HEK293 (cell line): ENCODE data around the gene MAML2.

Experiments used
- AEBP2 ChIP-seq: fragments of 450-650 bp; formaldehyde crosslinking; IDR thresholded peaks from 2 replicates; pipeline ENCODE4 v1.5.1; 2016; ENCODE audit warnings: missing biosample characterization, missing genetic modification characterization, borderline replicate concordance
- CTCF ChIP-seq: fragments of 450-650 bp; formaldehyde crosslinking; IDR thresholded peaks from 2 replicates; pipeline ENCODE4 v1.5.1; 2016; ENCODE audit warnings: missing biosample characterization, missing genetic modification characterization
- PRDM4 ChIP-seq: fragments of 450-650 bp; formaldehyde crosslinking; IDR thresholded peaks from 2 replicates; pipeline ENCODE4 v1.5.1; 2017; ENCODE audit warnings: missing biosample characterization, missing genetic modification characterization
- ZFP3 ChIP-seq: fragments of 450-650 bp; formaldehyde crosslinking; IDR thresholded peaks from 2 replicates; pipeline ENCODE4 v1.5.1; 2016; ENCODE audit warnings: low read depth, missing biosample characterization, missing genetic modification characterization
- ZNF701 ChIP-seq: fragments of 450-650 bp; formaldehyde crosslinking; IDR thresholded peaks from 2 replicates; pipeline ENCODE4 v1.5.1; 2016; ENCODE audit warnings: missing biosample characterization, missing genetic modification characterization
- TF ChIP-seq, protein P1 (sequence below): fragments of 450-650 bp; formaldehyde crosslinking; IDR thresholded peaks from 2 replicates; pipeline ENCODE4 v1.5.1; 2016; ENCODE audit warnings: missing biosample characterization, missing genetic modification characterization
- TF ChIP-seq, protein P2 (sequence below): fragments of 450-650 bp; IDR thresholded peaks from 2 replicates; pipeline ENCODE4 v1.5.1; 2018; ENCODE audit warnings: missing biosample characterization, mild to moderate bottlenecking, missing genetic modification characterization

GRCh38 chr11:96097844-96098421 is 245.1 kb downstream of the MAML2 start:
- no peak for TF ChIP-seq ZNF701 (tag by site-specific recombination)
- no peak for TF ChIP-seq ZFP3
- TF ChIP-seq, protein P1, sequence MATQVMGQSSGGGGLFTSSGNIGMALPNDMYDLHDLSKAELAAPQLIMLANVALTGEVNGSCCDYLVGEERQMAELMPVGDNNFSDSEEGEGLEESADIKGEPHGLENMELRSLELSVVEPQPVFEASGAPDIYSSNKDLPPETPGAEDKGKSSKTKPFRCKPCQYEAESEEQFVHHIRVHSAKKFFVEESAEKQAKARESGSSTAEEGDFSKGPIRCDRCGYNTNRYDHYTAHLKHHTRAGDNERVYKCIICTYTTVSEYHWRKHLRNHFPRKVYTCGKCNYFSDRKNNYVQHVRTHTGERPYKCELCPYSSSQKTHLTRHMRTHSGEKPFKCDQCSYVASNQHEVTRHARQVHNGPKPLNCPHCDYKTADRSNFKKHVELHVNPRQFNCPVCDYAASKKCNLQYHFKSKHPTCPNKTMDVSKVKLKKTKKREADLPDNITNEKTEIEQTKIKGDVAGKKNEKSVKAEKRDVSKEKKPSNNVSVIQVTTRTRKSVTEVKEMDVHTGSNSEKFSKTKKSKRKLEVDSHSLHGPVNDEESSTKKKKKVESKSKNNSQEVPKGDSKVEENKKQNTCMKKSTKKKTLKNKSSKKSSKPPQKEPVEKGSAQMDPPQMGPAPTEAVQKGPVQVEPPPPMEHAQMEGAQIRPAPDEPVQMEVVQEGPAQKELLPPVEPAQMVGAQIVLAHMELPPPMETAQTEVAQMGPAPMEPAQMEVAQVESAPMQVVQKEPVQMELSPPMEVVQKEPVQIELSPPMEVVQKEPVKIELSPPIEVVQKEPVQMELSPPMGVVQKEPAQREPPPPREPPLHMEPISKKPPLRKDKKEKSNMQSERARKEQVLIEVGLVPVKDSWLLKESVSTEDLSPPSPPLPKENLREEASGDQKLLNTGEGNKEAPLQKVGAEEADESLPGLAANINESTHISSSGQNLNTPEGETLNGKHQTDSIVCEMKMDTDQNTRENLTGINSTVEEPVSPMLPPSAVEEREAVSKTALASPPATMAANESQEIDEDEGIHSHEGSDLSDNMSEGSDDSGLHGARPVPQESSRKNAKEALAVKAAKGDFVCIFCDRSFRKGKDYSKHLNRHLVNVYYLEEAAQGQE (tag by site-specific recombination): no peak
- TF ChIP-seq, protein P2, sequence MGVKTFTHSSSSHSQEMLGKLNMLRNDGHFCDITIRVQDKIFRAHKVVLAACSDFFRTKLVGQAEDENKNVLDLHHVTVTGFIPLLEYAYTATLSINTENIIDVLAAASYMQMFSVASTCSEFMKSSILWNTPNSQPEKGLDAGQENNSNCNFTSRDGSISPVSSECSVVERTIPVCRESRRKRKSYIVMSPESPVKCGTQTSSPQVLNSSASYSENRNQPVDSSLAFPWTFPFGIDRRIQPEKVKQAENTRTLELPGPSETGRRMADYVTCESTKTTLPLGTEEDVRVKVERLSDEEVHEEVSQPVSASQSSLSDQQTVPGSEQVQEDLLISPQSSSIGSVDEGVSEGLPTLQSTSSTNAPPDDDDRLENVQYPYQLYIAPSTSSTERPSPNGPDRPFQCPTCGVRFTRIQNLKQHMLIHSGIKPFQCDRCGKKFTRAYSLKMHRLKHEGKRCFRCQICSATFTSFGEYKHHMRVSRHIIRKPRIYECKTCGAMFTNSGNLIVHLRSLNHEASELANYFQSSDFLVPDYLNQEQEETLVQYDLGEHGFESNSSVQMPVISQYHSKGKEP (tag by site-specific recombination): no peak
- TF ChIP-seq CTCF (tag by site-specific recombination): no peak
- no peak for TF ChIP-seq PRDM4
- TF ChIP-seq AEBP2 (tag by site-specific recombination): no peak
